GM19043 (cell line): ENCODE data around the gene FAM193B.
"Not testable (repeated sequence)": the region's sequence is repeated elsewhere in the genome, so short reads cannot be mapped to it uniquely, and the experiment has no call there.

Source experiments
- ATAC-seq: cut with Tn5 transposase; IDR thresholded peaks from one replicate; pipeline ENCODE4 v1.9.1; 2021; ENCODE audit warnings: low read depth; ENCODE audit not compliant: unreplicated experiment

FAM193B gene

DNA sequence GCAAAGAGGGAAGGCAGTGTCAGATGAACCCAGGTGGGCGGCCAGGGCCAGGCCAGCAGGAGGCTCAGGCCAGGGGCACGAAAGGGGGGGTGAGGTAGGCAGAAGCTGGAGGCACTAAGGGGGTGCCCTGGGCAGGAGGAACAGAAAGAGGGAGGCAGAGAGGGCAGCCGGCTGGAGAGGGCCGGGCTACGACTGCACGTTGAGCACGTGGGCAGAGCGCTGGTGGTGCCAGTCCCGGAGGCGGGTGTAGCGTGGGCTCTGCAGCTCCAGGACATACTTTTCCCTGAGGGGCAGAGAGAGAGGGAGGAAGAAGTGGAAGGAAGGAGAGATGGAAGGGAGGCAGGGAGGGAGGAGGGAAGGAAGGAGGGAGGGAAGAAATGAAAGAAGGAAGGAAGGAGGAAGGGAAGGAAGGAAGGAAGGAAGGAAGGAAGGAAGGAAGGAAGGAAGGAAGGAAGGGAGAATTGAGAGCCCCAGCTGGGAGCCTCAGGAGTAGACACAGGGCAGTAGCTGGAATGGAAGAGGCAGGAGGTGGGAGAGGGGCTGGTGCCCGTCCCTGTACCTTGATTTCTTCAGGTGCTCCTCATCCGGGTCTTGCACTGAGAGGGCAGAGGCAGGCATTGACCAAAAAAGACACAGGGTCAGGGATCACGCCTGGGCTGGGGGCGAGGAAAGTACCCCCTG is 63.9 kb downstream of the FAM193B start:
- no peak for ATAC-seq

GRCh38 chr5:177489119-177489716 is 65.1 kb downstream of the FAM193B start:
- ATAC-seq, result no peak

GRCh38 chr5:177487975-177488374 is 66.4 kb downstream of the FAM193B start:
- ATAC-seq, result no peak

GRCh38 chr5:177487144-177487543 is 67.2 kb downstream of the FAM193B start:
- ATAC-seq, result no peak

DNA sequence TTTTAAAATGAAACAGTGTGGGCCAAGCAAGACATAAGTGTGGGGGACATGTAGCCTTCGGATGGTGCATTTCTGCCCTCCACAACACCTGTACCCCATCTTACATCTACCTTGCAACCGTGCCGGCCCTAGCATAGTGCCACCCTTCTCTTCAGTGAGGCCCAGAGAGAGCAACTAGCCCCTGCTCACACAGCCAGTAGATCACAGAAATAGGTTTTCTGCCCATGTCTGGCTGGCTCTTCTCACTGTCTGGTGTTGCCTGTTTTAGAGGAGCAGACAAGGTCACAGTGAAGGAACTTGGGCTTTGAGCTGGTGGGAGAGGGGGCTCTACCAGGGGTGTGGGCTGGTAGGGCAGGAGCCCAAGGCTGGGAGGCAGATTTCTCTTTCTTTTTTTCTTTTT is 68.1 kb downstream of the FAM193B start:
- ATAC-seq, result no peak

DNA sequence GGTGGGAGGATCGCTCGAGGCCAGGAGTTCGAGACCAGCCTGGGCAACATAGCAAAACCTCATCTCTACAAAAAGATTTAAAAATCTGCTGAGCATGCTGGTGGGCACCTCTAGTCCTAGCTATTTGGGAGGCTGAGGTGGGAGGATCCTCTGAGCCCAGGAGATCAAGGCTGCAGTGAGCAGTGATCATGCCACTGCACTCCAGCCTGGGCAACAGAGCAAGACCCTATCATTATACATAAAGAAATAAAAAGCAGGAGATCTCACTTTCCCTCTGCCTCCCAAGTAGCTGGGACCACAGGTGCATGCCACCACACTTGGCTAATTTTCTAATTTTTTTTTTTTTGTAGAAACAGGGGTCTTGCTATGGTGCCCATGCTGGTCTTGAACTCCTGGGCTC is 68.6 kb downstream of the FAM193B start:
- not testable (repeated sequence) for ATAC-seq

DNA sequence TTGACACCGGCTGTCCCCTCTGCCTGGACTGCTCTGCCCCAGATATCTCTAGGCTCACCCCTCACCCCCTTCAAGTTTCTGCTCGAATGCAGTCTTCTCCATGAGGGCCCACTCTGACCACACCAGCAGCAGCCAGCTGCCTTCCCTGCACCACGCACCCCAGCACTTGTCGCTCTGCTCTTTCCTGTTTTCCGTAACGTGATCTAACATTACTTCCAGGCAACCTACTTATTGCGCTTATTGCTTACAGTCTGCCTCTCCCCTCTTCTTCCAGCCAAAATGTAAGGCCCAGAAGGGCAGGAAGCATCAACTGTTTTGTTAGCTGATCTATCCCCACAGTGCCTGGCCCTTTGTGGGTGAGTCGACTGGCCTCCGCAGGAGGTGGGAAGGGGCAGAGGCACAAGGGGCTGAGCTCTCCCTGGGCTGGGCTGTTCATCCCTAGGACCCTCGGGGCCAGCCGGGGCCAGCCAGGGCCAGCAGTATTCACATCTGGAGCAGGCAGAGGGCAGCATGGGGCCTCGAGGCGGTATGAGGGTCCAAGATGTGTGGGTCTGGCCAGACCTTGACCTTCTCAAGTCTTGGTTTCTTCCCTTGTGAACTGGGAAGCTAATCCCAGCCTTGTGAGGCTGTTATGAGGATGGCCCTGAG is 69.3 kb downstream of the FAM193B start:
- ATAC-seq, result no peak

- no peak for ATAC-seq
Observed at GRCh38 chr5:177483994-177484901, 70.1 kb downstream of the FAM193B start.

- no peak for ATAC-seq
Observed at GRCh38 chr5:177483042-177483441, 71.3 kb downstream of the FAM193B start.

DNA sequence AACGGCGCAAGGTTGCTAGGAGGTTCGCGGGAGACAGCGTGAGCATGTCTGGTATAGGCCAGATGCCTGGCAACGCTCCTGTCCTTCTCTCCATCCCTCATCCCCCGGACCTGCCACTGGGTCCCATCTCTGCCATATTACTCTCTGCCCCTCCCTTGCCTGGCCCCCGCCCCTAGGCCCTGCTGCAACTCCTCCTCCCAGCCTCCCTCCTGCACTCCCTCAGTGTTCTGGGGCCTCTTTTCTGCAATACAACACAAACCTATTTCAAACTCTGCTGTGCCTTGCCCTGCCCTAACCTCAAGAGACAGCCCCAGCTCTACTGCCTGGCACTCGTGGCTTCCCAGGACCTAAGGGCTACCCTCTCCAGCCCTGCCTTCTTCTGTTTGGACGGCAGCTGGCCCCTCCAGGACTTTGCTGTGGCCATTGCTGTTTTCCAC is 72.0 kb downstream of the FAM193B start:
- ATAC-seq, result no peak

GRCh38 chr5:177479774-177480173 is 74.6 kb downstream of the FAM193B start:
- no peak for ATAC-seq

GRCh38 chr5:177478711-177479646 is 75.4 kb downstream of the FAM193B start:
- no peak for ATAC-seq

GRCh38 chr5:177477701-177478477 is 76.5 kb downstream of the FAM193B start:
- no peak for ATAC-seq

- no peak for ATAC-seq
Observed at GRCh38 chr5:177476531-177477233, 77.7 kb downstream of the FAM193B start.

DNA sequence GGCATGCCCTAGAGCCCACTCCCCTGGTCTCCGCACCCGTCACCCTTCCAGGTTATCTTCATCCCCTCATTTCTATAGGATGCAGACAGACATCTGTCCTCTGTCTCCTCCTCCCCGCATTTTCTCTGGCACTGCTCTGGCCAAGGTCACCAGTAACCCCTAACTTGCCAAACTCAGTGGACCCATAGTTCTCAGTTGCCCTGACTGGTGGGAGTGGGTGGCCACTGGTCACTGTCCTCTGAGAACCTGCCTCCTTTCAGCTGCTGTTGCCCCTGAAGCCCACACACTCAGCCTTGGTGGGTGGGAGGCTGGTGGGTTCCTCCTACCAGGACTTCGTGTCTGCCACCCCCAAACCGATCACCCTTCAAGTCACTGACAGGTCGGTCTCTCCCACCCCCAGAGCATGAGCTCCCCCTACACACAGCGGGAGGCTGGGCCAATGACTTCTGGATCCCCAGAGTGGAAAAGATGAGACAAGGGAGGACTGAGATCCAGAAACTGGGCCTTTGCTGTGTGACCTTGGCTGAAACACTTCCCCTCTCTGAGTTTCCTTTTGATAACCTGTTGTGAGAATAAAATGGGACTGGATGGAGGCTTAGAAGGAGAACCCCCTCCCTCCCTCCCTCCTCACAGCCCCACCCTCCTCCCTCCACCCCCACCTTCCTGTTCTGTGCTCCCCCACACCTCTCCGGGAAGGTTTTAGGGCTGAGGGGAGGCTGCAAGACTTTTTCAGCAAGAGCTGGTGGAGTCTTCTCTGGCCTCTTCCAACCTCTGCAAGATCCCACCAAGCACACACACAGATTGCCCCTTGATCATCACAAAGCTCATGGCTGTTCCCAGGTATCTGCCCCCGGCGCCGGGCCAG is 78.6 kb downstream of the FAM193B start:
- no peak for ATAC-seq

- no peak for ATAC-seq
Observed at GRCh38 chr5:177474846-177475562, 79.4 kb downstream of the FAM193B start.

GRCh38 chr5:177474002-177474476 is 80.3 kb downstream of the FAM193B start:
- no peak for ATAC-seq
